DOHH2 (cell line): ENCODE data around the gene MINAR1.

Experiments used
- CTCF ChIP-seq: fragments of 200-600 bp; sonication (generic); IDR thresholded peaks from one replicate; pipeline ENCODE4 v1.5.1; 2014; ENCODE audit warnings: antibody characterized with exemption, mild to moderate bottlenecking, low read depth, low read length; ENCODE audit not compliant: poor library complexity, severe bottlenecking
- EZH2phosphoT487 ChIP-seq: fragments of 200-600 bp; sonication (generic); IDR thresholded peaks from 2 replicates; pipeline ENCODE4 v1.6.1; 2017; ENCODE audit warnings: borderline replicate concordance, mild to moderate bottlenecking, antibody characterized with exemption, low read length, moderate library complexity, mixed read lengths

GRCh38 chr15:79478108-79478507 is 46.0 kb downstream of the MINAR1 start:
- TF ChIP-seq CTCF (no peak), EZH2phosphoT487 (no peak)
